CD4-positive, alpha-beta T cell (primary cell): ENCODE results near the gene MRE11. TPM values are rescaled to one million over a fixed set of nuclear protein-coding genes. Genes with fewer than 3 reads are reported as not detected.
"Not testable (repeated sequence)": the region's sequence is repeated elsewhere in the genome, so short reads cannot be mapped to it uniquely, and the experiment has no call there.

Experiments used
- ATAC-seq: fragments of 200-7000 bp; cut with Tn5 transposase; one replicate; pipeline ENCODE4 v1.10.0; 2022; ENCODE audit warnings: mild to moderate bottlenecking; ENCODE audit not compliant: poor library complexity
- CTCF ChIA-PET: fragments of 350-600 bp; sonication (Branson Sonifier 250); formaldehyde crosslinking; loops from one replicate; lab custom pipeline; 2021; ENCODE audit warnings: antibody characterized with exemption, inconsistent platforms; lab: Charles Lee
- POLR2A ChIA-PET: fragments of 350-600 bp; sonication (Branson Sonifier 250); formaldehyde crosslinking; loops from one replicate; lab custom pipeline; 2021; ENCODE audit warnings: antibody characterized with exemption, inconsistent platforms; lab: Charles Lee
- DNase-seq, 14 experiments: peaks; one replicate each; pipeline ENCODE4 v3.0.0-alpha.2; 2013 to 2020; ENCODE audit warnings: mixed read lengths in 2 of 14
- H3K27ac ChIP-seq, 2 donors: one replicate each; pipeline versions ENCODE4 v1.5.1 to v1.7.0; 2013; ENCODE audit warnings: low read length in 2 of 2, low read depth in 1 of 2, mild to moderate bottlenecking in 1 of 2
- H3K27me3 ChIP-seq, 2 experiments: 1 replicate in 1 of 2; 2 replicates in 1 of 2; pipeline versions ENCODE4 v1.6.1 to v1.7.0; 2013; ENCODE audit warnings: low read length in 2 of 2, control low read depth in 1 of 2, mild to moderate bottlenecking in 1 of 2, moderate library complexity in 1 of 2; ENCODE audit not compliant: insufficient read depth in 2 of 2, control insufficient read depth in 1 of 2
- H3K36me3 ChIP-seq: one replicate; pipeline ENCODE4 v1.6.1; 2013; ENCODE audit warnings: low read length, control low read depth; ENCODE audit not compliant: insufficient read depth
- H3K4me1 ChIP-seq: one replicate; pipeline ENCODE4 v1.6.1; 2013; ENCODE audit warnings: low read length, control low read depth; ENCODE audit not compliant: insufficient read depth
- H3K4me3 ChIP-seq: one replicate; pipeline ENCODE4 v1.5.1; 2013; ENCODE audit warnings: mild to moderate bottlenecking, low read length, moderate library complexity
- H3K9me3 ChIP-seq, 2 experiments: 1 replicate in 1 of 2; 2 replicates in 1 of 2; pipeline versions ENCODE4 v1.6.1 to v1.7.0; 2013; ENCODE audit warnings: low read length in 2 of 2, mild to moderate bottlenecking in 2 of 2, control low read depth in 1 of 2, moderate library complexity in 1 of 2; ENCODE audit not compliant: control insufficient read depth in 1 of 2, insufficient read depth in 1 of 2
- H3K27ac Mint-ChIP-seq: one replicate; pipeline ENCODE4 v1.8.0; 2020; ENCODE audit warnings: mixed read lengths
- H3K27me3 Mint-ChIP-seq: one replicate; pipeline ENCODE4 v1.8.0; 2021; ENCODE audit warnings: mixed read lengths
- H3K36me3 Mint-ChIP-seq: one replicate; pipeline ENCODE4 v1.8.0; 2021; ENCODE audit warnings: low read depth, mixed read lengths
- H3K4me1 Mint-ChIP-seq: one replicate; pipeline ENCODE4 v1.8.0; 2021; ENCODE audit warnings: low read depth, mixed read lengths
- H3K4me3 Mint-ChIP-seq: one replicate; pipeline ENCODE4 v1.8.0; 2020; ENCODE audit warnings: mild to moderate bottlenecking, mixed read lengths
- H3K9me3 Mint-ChIP-seq: one replicate; pipeline ENCODE4 v1.8.0; 2020; ENCODE audit warnings: mixed read lengths
- intact Hi-C, 2 experiments: fragments of 100-400 bp; cut with DNase I in 1 of 2; cut with micrococcal nuclease in 1 of 2; formaldehyde crosslinking; loops; one replicate each; pipeline versions ENCODE4 v1.15.1 to v1.9.0; 2023 to 2025; cut with DNase I, micrococcal nuclease
- microRNA-seq: library from miRNA; unstranded; fragments of <30 nt; microRNA quantifications from one replicate; pipeline ENCODE4 v1.2.0, GENCODE V29; 2021; ENCODE audit warnings: borderline microRNAs expressed, borderline replicate concordance
- total RNA-seq, 174 experiments: library from RNA in 2 of 174; stranded (reverse) in 2 of 174; gene quantifications; one replicate each; pipeline ENCODE4 v1.2.3 and lab custom pipeline; 2021 to 2026
- TF ChIP-seq, protein P1 (sequence below): fragments of 200-600 bp; IDR thresholded peaks from one replicate; pipeline ENCODE4 v1.8.0; 2022; ENCODE audit warnings: antibody characterized with exemption, mild to moderate bottlenecking

The MRE11 gene
- total RNA-seq, 2 experiments from 2014 or later = 17.0 to 18.6 TPM

DNA sequence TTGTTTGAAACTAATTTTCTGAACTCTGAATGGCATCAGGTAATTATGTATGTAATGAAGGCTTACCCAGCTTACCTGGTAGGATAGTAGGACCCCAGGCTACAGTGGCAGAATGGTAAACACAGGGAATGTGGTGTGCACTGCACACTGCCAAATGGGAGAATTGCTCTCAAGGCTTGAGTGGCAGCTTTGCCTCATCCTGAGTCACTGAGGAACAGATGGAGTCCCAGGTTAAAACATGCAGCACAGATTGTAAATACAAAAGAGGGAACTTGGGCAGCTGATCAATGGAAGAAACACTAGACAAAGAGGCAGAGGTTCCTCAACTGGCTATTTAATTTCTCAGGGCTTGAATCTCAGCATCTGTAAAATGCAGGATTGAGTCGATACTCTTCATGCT lies 116.8 kb downstream of the MRE11 start:
- peaks cover 6% of the 10 kb centered on the region for H3K27me3 Mint-ChIP-seq

DNA sequence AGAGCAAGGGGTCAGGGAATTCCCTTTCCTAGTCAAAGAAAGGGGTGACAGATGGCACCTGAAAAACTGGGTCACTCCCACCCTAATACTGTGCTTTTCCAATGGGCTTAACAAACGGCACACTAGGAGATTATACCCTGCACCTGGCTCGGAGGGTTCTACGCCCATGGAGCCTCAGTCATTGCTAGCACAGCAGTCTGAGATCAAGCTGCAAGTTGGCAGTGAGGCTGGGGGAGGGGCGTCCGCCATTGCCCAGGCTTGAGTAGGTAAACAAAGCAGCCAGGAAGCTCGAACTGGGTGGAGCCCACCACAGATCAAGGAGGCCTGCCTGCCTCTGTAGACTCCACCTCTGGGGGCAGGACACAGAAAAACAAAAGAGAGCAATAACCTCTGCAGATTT lies 123.1 kb downstream of the MRE11 start:
- H3K27ac Mint-ChIP-seq, H3K27ac ChIP-seq, H3K36me3 Mint-ChIP-seq, H3K4me3 Mint-ChIP-seq, H3K4me1 Mint-ChIP-seq, H3K4me3 ChIP-seq, ATAC-seq, H3K36me3 ChIP-seq, H3K4me1 ChIP-seq, H3K27me3 ChIP-seq, H3K27me3 Mint-ChIP-seq, H3K9me3 Mint-ChIP-seq, CTCF ChIA-PET, intact Hi-C loops, H3K9me3 ChIP-seq: not testable (repeated sequence)
- DNase-seq = peak in 1 of 14 experiments; percentile 3
- POLR2A ChIA-PET = interaction anchor here (0.6 kb wide), 1 partner anchor 99 kb away, joined by 3 read pairs; no protein-coding TSS in a partner anchor

More for the DNA sequence above, 116.8 kb downstream of the MRE11 start:
- ATAC-seq (no peak), DNase-seq (no peak)
- Histone ChIP-seq H3K27me3 (peaks cover 0 to 5% of the 10 kb centered on the region in 2 experiments), H3K4me3 (no peak overlapping the region), H3K9me3 (no peaks in the 10 kb centered on the region), H3K27ac (no peak overlapping the region), H3K4me1 (no peaks in the 10 kb centered on the region), H3K36me3 (no peaks in the 10 kb centered on the region)
- CTCF ChIA-PET = no interaction called here
- Mint-ChIP-seq H3K4me1 (no peaks in the 10 kb centered on the region), H3K27ac (no peak overlapping the region), H3K9me3 (no peaks in the 10 kb centered on the region), H3K36me3 (no peaks in the 10 kb centered on the region), H3K4me3 (no peak overlapping the region)
- intact Hi-C loops = no loop called here
- POLR2A ChIA-PET = no interaction called here
- TF ChIP-seq, protein P1, sequence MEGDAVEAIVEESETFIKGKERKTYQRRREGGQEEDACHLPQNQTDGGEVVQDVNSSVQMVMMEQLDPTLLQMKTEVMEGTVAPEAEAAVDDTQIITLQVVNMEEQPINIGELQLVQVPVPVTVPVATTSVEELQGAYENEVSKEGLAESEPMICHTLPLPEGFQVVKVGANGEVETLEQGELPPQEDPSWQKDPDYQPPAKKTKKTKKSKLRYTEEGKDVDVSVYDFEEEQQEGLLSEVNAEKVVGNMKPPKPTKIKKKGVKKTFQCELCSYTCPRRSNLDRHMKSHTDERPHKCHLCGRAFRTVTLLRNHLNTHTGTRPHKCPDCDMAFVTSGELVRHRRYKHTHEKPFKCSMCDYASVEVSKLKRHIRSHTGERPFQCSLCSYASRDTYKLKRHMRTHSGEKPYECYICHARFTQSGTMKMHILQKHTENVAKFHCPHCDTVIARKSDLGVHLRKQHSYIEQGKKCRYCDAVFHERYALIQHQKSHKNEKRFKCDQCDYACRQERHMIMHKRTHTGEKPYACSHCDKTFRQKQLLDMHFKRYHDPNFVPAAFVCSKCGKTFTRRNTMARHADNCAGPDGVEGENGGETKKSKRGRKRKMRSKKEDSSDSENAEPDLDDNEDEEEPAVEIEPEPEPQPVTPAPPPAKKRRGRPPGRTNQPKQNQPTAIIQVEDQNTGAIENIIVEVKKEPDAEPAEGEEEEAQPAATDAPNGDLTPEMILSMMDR = no peak

Small RNAs within 50 kb of the gene (microRNA-seq; reads per million reads assigned to microRNA genes)
- gene MIR548L = not detected

Other genes with a start within 250 kb of the MRE11 start
- gene IZUMO1R, start 189.3 kb downstream of the MRE11 start, total RNA-seq = not detected
- under 1 TPM in 1 of 2 experiments, not detected in 1; 0.11 TPM for gene GPR83, start 92.4 kb downstream of the MRE11 start, total RNA-seq
- 10 to 100 TPM; 54.4 to 56.4 TPM for gene ANKRD49, start 140 bp upstream of the MRE11 start, total RNA-seq
- gene C11orf97, start 18.6 kb upstream of the MRE11 start, total RNA-seq = not detected
- gene FUT4, start 50.1 kb upstream of the MRE11 start, total RNA-seq = 1 to 10 TPM; 4.3 to 5.1 TPM
- gene PIWIL4, start 73.5 kb upstream of the MRE11 start, total RNA-seq = 1 to 10 TPM; 1.3 to 1.4 TPM